GM12872 (cell line): ENCODE data around the gene NAA15.
A peak's percentile ranks its signal among the peaks of the same experiment; 100 is the strongest.

Experiments
- TF ChIP-seq, protein P1 (sequence below): IDR thresholded peaks from 3 replicates; pipeline ENCODE4 v1.5.1; 2011; ENCODE audit warnings: low read depth, mild to moderate bottlenecking, low read length, moderate library complexity; ENCODE audit not compliant: insufficient read depth

Gene NAA15

DNA sequence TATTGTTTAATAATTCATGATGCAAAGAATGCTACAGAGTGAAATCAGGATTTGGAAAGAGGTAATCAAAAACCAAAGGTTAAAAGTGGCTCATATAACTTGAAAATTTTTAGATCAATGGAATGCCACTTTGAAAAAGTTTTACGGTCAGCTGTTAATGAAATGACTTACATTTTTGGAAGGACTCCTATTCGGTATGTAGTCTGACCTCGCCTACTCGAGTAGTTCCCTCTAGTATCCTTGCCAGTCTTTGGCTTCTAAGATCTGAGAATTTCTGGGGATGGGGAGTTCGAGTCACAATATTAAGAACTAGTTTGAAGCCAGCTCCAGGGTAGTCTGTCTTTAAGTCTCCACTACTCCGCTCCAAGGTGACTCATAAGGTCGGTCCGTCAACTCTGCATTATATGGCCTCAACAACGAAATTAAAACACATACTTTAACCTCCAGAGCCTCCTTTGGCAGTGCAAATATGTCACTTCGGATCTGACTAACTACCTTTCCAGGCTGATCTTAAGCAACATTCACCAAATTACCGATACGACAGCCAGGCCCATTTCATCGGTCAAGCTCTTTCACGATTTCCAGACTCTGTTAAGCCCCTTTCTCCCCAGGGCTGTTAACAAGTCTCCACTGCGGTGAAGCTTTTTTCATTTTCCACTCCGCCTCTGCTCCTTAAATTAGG lies 733 bp upstream of the NAA15 start:
- TF ChIP-seq, protein P1, sequence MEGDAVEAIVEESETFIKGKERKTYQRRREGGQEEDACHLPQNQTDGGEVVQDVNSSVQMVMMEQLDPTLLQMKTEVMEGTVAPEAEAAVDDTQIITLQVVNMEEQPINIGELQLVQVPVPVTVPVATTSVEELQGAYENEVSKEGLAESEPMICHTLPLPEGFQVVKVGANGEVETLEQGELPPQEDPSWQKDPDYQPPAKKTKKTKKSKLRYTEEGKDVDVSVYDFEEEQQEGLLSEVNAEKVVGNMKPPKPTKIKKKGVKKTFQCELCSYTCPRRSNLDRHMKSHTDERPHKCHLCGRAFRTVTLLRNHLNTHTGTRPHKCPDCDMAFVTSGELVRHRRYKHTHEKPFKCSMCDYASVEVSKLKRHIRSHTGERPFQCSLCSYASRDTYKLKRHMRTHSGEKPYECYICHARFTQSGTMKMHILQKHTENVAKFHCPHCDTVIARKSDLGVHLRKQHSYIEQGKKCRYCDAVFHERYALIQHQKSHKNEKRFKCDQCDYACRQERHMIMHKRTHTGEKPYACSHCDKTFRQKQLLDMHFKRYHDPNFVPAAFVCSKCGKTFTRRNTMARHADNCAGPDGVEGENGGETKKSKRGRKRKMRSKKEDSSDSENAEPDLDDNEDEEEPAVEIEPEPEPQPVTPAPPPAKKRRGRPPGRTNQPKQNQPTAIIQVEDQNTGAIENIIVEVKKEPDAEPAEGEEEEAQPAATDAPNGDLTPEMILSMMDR, result no peak

DNA sequence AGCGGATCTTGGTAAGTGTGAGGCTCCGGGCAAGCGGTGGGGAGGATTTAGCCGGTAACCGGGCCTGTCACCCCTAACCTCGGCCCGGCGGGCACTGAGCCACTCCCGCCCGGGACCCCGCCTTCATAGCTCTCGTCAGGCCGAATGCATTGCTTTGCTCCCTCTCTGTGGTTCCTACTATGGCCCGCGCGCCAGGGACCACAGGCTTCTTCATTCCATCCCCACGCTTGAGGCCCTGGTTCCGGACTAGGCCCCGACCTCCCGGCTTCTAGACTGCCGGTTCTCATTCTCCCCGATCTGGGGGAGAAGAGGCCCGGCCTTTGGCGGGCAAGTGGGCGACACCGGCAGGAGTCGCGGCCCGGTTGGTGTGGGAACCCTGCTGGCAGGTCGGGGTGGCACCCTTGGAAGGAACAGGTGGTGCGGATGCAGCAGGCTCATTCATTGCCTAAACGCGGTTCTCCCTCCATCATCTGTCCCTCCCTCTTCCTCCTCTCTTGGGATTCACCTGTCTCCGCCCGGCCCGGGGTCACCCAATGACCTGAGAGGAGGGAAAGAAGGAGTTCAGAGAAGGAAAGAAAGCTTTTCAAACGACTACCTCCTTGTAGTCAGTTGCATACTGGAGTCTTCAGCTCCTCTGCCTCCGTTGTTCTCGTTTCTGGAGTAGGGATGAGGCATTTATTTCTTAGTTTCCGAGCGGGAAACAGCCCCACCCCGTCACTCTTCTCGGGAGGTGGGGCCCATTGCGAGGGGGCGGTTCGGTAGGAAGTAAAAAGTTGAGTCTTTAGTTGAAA lies 711 bp downstream of the NAA15 start, which contains the start of gene NDUFC1:
TSS of gene NDUFC1 (minus strand) at position 657 of the 791 bp plus-strand sequence. CDS start 6,679 bp downstream, outside the sequence.
- TF ChIP-seq, protein P1, result peak; percentile 51

DNA sequence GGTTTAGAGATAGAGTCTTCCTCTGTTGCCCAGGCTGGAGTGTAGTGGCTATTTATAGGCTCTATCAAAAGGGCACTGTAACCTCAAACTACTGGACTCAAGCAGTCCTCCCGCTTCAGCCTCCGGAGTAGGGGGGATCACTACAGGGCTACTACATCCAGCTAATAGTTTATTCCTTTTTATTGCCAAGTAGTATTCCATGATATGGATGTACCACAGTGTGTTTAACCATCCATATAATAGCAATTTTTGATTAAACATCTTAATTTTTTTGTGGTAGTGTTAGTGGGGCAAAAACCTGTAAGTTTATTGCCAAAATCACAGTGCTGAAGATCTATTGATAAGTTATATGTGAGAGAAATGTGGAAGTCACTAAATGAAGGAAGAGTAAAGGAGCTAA lies 3.6 kb downstream of the NAA15 start:
- TF ChIP-seq, protein P1, result no peak

DNA sequence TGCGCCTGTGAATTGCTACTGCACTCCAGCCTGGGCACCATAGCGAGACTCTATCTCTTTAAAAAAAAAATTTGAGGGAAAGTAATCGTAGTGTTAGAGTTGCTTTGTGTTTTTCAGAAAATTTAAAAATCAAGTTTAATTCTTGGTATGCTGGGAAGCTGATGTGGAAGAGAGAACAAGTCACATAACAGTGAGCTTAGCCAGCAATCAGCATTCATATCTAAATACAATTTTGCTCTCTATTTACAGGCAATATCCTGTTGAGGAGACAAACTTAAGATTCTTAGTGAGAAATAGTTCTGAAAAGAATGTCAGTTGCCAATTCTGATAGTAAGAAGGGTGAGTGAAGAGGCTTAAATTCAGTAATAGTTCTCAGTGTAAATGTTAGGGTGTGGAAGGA lies 10.6 kb downstream of the NAA15 start:
- TF ChIP-seq, protein P1, result no peak

DNA sequence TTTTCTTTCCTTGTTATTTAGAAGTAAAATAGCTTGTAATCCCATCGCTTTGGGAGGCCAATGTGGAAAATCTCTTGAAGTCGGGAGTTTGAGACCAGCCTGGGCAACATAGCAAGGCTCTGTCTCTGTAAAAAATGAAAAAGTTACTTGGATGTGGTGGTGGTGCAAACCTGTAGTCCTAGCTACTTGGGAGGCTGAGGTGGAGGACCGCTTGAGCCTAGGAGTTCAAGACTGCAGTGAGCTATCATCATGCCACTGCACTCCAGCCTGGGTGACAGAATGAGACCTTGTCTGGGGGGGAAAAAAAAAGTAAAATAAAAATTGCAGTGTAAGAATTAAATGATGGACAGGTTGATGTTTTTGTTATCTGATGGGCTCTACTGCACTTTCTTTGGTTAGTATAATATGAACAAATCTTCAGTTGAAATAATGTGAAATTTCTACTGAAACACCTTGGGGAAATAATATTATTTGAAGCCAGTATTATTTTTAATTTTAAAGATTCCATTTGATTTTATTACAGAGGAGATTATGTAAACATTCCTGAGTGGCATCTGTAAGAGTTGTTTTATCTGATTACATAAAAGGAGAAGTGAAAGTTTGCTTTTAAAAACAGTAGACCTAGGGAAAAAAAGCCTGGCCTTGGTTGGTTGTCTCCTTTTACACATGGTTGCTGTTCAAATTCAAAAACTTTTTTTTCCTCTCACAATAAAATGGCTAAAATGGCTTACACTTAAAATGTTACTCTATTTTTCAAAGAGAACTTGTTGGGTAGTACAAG lies 11.4 kb downstream of the NAA15 start:
- TF ChIP-seq, protein P1, result no peak

DNA sequence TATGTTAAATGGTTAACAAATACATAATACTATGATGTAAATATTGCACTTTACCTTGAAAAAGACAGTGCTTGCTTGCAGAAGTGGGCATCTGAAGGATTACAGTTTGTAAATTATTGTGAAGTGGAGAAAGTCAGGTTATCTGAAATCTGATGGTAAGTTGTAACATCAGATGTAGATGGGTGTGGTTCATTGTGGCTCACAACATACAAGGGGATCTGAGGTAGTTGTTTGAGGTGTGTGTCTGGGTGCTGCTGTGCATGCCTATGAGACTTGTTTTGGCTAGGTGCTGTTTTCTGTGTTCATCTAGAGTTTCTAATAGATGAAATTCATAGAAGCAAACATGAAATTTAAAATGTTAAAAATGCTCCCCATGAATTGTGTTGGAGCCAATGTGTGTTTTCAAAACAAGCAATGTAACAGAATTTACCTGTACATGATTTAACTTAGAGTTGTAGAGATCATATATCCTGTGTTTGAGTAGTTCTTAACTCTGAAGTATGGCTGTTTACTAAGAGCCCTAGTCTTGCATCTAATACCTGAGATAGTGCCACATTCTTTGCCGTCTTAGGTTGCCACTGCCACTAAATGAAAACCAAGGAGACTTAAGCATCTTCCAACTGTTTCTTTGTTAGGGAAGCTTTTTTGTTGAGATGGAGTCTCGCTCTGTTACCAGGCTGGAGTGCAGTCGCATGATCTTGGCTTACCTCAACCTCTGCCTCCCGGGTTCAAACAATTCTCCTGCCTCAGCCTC lies 12.9 kb downstream of the NAA15 start:
- TF ChIP-seq, protein P1, result no peak
